Bronchial epithelial cell (primary cell): Measurements from ENCODE around the gene SLFNL1. TPM values are rescaled to one million over a fixed set of nuclear protein-coding genes. Genes with fewer than 3 reads are reported as not detected.

Experiments used
- DNase-seq: peaks from one replicate; pipeline ENCODE4 v3.0.0-alpha.2; 2010; ENCODE audit warnings: low read depth
- FAIRE-seq: peaks from 2 replicates; lab custom pipeline; 2011; peaks lifted over from hg19 to GRCh38; lab: Jason Lieb, UNC
- H3K27me3 ChIP-seq: 2 replicates; pipeline ENCODE4 v1.5.1; 2011; ENCODE audit warnings: low read length; ENCODE audit not compliant: control insufficient read depth, insufficient read depth
- H3K36me3 ChIP-seq: 2 replicates; pipeline ENCODE4 v1.5.1; 2011; ENCODE audit warnings: low read length; ENCODE audit not compliant: control insufficient read depth, insufficient read depth
- H3K4me3 ChIP-seq: 2 replicates; pipeline ENCODE4 v1.5.1; 2011; ENCODE audit warnings: mild to moderate bottlenecking, low read depth, low read length, control low read depth
- total RNA-seq: library from RNA; depleted of rRNA; stranded (reverse); fragments of >200 nt; gene quantifications from 2 replicates; pipeline ENCODE4 v1.2.1, GENCODE V29; 2014
- TF ChIP-seq, protein P1 (sequence below): IDR thresholded peaks from 2 replicates; pipeline ENCODE4 v1.5.1; 2011; ENCODE audit warnings: mild to moderate bottlenecking, moderate library complexity, low read length, control low read depth, inconsistent platforms; ENCODE audit not compliant: insufficient read depth, severe bottlenecking

Gene SLFNL1
- total RNA-seq, 1 donor from 2014 or later = under 0.01 TPM

DNA sequence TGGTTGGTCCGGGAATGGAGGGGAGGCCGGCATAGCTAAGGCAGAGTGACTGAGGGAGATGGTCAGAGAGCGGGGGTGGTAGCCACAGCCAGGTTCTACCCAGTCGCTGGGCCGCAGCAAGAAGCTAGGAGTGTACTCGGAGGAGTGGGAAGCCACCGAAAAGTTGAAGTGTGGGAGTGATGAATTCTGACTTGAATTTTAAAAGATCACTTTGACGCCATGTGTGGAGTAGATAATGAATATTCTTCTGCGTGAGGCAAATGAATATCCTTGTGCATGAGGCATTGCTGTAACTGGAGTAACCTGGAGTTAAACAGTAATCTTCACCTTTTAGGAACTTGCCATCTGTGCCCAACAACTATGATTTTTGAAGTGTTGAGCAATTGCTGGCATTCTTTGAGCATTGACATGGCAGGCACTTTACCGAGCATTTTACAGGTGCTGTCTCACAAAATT lies 35.2 kb downstream of the SLFNL1 start:
- Histone ChIP-seq H3K36me3 (peaks cover 31% of the 10 kb centered on the region), H3K4me3 (no peak overlapping the region), H3K27me3 (no peaks in the 10 kb centered on the region)
- DNase-seq = no peak
- no peak for FAIRE-seq
- TF ChIP-seq, protein P1, sequence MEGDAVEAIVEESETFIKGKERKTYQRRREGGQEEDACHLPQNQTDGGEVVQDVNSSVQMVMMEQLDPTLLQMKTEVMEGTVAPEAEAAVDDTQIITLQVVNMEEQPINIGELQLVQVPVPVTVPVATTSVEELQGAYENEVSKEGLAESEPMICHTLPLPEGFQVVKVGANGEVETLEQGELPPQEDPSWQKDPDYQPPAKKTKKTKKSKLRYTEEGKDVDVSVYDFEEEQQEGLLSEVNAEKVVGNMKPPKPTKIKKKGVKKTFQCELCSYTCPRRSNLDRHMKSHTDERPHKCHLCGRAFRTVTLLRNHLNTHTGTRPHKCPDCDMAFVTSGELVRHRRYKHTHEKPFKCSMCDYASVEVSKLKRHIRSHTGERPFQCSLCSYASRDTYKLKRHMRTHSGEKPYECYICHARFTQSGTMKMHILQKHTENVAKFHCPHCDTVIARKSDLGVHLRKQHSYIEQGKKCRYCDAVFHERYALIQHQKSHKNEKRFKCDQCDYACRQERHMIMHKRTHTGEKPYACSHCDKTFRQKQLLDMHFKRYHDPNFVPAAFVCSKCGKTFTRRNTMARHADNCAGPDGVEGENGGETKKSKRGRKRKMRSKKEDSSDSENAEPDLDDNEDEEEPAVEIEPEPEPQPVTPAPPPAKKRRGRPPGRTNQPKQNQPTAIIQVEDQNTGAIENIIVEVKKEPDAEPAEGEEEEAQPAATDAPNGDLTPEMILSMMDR = no peak

DNA sequence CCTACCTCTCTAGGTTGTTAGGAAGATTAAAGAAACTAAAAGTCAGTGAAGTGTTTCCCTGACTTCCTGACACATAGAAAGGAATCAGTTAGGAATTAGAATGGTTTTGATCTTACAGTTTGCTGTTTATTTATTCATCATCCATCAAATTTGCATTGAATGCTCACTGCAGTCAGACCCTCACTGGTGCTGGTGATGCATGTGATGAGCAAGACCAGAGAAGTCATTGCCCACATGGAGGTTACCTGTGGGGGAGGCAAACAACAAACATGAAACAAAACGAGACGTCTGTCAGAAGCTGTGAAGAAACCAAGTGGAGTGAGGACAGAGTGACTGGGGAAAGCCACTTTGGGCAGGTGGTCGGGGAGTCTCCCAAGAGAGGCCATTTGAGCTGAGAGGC lies 35.6 kb downstream of the SLFNL1 start:
- FAIRE-seq = no peak
- H3K36me3 ChIP-seq = peaks cover 29% of the 10 kb centered on the region
- TF ChIP-seq, protein P1 = no peak
- H3K27me3 ChIP-seq = no peaks in the 10 kb centered on the region
- DNase-seq = no peak
- no peak overlapping the region for H3K4me3 ChIP-seq

DNA sequence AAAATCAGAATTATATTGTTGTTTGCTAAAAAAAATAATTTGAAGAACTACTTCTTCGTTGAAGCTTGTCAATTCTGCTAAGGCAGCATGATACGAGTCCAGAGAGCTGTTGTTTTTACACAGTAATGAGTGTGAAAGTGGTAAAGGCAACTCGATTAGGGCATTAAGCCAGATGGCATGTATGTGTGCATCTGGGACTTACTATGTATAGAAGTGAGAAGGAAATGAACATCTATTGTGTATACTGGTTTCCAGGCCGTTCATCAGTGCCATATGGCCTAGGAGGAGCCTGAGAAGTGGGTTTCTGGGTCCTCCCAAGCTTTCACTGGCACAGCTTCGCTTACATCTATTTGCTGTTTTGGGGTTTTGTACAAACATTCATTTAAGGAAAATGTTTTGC lies 36.4 kb downstream of the SLFNL1 start:
- Histone ChIP-seq H3K27me3 (no peaks in the 10 kb centered on the region), H3K4me3 (no peak overlapping the region), H3K36me3 (peaks cover 29% of the 10 kb centered on the region)
- FAIRE-seq (no peak), DNase-seq (no peak)
- TF ChIP-seq, protein P1 = no peak

DNA sequence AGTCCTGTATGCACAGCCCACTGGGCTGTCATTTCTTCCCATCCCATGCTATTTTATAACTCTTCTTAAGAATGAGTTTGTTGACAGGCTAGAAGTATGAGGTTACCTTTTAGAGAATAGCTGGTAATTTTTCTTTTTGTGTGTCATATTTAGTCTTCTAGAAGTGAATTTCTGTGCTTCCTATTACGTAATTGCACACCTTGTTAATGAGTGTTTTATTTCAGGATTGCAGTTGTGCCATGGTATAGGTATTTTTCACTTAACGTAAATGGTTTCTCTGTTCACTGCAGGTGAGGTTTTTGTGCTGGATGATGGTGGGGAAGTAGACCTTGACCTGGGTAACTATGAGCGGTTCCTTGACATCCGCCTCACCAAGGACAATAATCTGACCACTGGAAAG lies 37.0 kb downstream of the SLFNL1 start:
- Histone ChIP-seq H3K4me3 (no peak overlapping the region), H3K36me3 (peaks cover 27% of the 10 kb centered on the region), H3K27me3 (no peaks in the 10 kb centered on the region)
- DNase-seq = peak; percentile 37
- no peak for FAIRE-seq
- TF ChIP-seq, protein P1 = no peak

DNA sequence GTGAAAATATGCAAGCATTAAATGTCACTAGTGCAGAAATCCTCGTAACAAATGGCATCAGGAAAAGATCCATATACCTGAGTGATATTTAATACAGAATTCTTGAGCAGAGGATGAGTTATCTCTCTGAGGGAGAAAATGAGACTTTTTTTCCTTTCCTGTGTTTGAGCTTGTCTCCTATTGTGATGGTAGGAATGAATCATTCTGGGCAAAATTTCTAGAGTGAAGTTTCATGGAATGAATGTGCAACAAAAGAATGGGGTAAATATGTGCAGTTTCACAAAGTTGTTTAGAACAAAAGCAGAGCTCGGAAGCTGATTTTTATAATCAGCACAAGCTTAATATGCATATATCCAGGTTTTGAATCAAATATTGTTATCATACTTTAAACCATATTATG lies 37.5 kb downstream of the SLFNL1 start:
- Histone ChIP-seq H3K4me3 (no peak overlapping the region), H3K36me3 (peaks cover 23% of the 10 kb centered on the region), H3K27me3 (no peaks in the 10 kb centered on the region)
- TF ChIP-seq, protein P1 = no peak
- peak; percentile 79 for DNase-seq
- FAIRE-seq = no peak

DNA sequence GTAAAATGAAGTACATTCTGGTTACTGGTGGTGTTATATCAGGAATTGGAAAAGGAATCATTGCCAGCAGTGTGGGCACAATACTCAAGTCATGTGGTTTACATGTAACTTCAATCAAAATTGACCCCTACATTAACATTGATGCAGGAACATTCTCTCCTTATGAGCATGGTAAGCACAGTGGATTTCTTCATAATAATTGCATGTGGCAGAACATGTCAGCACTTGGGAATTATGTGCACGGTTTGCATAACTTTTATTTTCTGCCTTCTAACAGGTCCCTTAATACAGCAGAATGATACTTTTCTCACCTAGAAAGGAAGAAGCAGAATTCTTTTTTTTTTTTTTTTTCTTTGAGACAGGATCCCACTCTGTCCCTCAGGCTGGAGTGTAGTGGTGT lies 38.2 kb downstream of the SLFNL1 start:
- H3K4me3 ChIP-seq = no peak overlapping the region
- TF ChIP-seq, protein P1 = no peak
- FAIRE-seq (no peak), DNase-seq (peak; percentile 35)
- H3K27me3 ChIP-seq = no peaks in the 10 kb centered on the region
- peaks cover 18% of the 10 kb centered on the region for H3K36me3 ChIP-seq
